Erythroblast (primary cell): Measurements from ENCODE around the gene CACNA1I.

ENCODE experiments used
- GATA1 ChIP-seq: IDR thresholded peaks from 2 replicates; pipeline ENCODE4 v1.6.1; 2011; ENCODE audit warnings: low read depth, mild to moderate bottlenecking, control low read depth, low read length, moderate library complexity
- POLR2A ChIP-seq: IDR thresholded peaks from 2 replicates; pipeline ENCODE4 v1.6.1; 2011; ENCODE audit warnings: mild to moderate bottlenecking, low read length

GRCh38 chr22:39703928-39704639, 133.5 kb downstream of the CACNA1I start:
- TF ChIP-seq POLR2A = no peak
- no peak for TF ChIP-seq GATA1
